Bladder microvascular endothelial cell (primary cell): ENCODE results near the gene GMPPB. TPM values are rescaled to one million over a fixed set of nuclear protein-coding genes. Genes with fewer than 3 reads are reported as not detected.

Experiments
- total RNA-seq: library from RNA; depleted of rRNA; stranded (reverse); fragments of >200 nt; gene quantifications from 2 replicates; pipeline ENCODE4 v1.2.3, GENCODE V29; 2014

Gene GMPPB
- total RNA-seq, result 22.8 and 39.5 TPM in 2 replicates

DNA sequence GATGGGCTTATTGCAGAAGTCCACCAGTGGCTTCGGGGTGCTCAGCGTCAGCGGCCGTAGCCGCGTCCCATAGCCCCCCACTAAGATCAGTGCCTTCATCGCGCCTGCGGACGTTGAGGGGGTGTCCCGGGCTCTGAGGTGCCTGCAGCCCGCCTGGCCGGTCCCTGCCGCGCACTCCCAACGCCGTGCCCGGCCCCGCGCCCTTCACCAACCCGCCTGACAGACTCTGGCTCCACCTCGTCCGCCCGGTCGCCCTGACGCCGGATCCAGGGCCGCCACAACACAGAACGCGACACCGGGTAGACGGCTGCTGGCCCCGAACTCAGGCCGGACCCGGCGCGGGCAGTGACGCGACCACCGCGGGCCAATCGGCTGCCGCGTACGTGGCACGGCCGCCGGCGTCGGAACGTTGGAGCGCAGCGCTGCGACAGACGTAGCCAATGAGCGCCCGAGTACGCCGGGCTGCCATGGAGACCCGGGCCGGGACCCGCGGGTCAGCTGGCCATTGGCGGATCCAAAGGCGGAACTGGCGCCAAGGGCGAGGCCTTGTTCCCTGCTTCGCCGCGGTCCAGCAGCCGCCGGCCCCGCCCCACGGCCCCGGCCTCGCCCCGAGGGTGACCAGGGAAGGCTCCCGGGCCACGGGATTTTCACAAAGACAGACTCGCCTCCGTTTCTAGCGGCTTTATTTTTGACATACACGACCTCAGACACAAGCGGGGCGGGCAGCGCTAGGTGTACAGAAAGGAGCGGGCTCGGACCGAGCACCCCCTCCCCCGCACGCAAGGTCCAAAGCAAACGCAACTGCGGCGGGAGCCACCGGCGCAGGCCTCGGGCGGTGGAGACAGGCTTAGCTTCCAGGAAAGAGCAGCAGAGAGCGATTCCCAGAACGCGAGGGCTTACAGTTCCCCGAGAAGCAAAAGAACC lies at the start of gene GMPPB:
GMPPB (minus strand) TSS at position 324 of the 924 bp plus-strand sequence; CDS start at position 99, 225 bp downstream.

DNA sequence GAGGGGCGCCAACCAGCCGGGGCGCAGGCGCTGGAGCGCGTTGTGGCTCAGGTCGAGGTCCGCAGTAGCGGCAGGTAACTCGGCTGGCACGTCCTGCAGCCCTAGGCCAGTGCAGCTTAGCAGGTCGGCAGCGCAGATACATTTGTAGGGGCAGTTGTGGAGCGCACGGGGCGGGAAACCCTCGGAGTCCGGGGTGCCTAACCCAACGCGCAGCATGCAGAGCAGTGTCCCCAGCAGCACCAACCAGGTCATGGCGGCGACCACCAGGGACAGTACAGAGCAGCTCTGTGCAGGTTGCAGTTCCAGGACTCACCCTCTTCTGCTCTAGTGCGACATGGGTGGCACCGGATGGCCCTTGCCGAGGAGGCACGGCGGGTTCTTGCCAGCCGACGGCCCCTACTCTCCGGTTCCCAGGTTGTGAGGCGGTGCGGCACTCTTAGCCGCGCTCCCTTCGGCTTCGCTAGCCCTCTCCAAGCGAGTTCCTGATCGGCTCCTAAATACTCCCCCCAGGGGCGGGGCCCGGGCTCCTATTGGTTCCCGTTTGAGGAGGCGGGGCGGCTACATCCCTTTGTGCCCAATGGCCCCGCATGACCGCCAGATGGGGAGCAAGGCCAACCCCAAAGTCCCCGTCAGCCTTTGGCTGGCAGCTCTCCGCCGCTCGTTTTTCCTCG lies 4.4 kb downstream of the GMPPB start, which contains the start of gene AMIGO3:
AMIGO3 (minus strand) TSS at position 471 of the 671 bp plus-strand sequence; CDS start at position 252, 219 bp downstream.

DNA sequence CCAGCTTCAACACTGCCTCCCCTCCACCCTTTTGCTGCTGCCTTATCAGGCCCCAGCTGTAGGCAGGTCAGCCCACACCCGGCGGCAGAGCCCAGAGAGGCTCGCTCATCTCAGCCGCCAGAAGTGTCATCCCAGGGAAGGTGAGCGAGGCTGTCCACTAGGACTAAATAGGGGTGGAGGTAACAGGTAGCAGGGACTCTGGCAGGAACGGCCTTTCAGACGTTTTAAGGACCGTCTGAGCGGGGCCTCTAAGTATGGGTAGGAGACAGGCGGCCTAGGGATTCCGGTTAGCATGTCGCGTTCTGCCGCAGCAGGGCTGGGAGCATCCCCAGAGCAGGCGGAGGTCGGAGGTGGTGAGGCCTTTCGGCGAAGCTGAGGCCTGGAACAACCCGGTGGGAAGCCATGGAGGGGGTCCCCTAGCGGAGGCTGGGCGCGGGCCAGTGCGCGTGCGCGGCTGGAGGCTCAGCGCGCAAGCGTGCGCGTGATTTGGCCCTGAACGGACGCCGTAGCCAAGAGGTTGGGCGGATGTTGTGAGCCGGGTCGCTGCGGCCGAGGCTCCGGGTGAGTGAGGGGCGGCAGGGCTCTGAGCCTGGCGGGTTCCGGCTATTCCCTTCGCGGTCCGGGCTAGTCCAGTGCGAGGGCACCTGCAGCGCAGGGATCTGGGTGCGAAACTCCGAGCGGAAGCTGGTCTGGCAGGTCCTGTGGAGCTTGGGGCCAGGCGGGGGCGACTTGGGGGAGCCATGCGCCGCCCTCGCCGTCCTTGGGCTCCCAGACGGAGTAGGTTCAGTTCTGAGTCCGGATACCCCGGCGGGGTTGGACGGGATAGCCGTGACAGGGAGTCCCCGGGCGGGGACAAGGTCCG lies 34.5 kb downstream of the GMPPB start, which contains the start of the genes MST1 and RNF123:
MST1 (minus strand) TSS at position 429 of the 862 bp plus-strand sequence. CDS start 783 bp downstream, outside the sequence.
RNF123 (plus strand) TSS at position 512 of the 862 bp plus-strand sequence. CDS start 1,609 bp downstream, outside the sequence.

DNA sequence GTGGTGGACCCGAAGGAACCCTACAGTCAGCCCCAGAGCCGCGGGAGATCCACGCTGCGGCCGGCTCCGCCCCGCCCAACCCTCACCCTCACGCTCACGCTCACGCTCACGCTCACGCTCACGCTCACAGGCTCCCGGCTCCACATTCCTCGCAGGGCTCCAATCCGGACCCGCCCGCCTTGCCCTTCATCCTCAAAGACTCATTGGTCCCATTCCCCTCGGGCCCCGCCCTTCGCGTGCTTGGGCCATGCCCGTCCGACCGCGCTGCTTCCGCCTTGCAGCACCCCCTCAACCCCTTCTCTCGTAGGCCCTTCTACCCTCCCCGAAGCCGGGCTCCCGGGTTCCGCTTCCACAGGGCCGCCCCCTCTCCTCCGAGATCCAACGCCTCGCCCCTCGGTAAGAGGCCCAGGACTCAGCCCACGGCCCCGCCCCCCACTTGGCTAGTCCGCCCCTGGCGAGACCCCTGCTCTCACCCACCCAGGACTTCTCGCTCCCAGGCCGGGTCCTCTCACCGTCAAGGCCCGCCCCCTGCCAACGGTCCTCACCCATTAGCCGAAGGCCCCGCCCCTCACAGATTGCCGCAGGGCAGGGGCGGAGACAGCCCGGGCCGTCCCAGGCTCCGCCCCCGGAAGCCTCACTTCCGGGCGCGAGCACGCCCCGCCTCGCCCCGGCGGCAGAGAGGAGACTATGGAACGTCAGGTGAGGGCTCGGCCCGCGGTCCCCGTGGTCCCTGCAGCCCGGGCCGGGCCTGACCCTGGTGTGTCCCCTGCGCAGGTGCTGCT lies 49.8 kb downstream of the GMPPB start, which contains the start of gene APEH:
APEH (plus strand) TSS at position 637 of the 782 bp plus-strand sequence; CDS start at position 688, 51 bp downstream.

Other genes with a start within 250 kb of the GMPPB start
- under 0.01 and 0.06 TPM in 2 replicates for gene BSN, start 169.5 kb downstream of the GMPPB start, total RNA-seq
- 86.5 and 87.7 TPM in 2 replicates for gene APEH, start 49.6 kb downstream of the GMPPB start, total RNA-seq
- 1.1 and 4.0 TPM in 2 replicates for gene MST1, start 34.5 kb downstream of the GMPPB start, total RNA-seq
- gene RNF123, start 34.4 kb downstream of the GMPPB start, total RNA-seq, result 17.2 and 37.1 TPM in 2 replicates
- gene AMIGO3, start 4.3 kb downstream of the GMPPB start, total RNA-seq, result not detected in 2 replicates
- gene IP6K1, start 62.6 kb upstream of the GMPPB start, total RNA-seq, result 34.6 and 66.0 TPM in 2 replicates
- not detected in 2 replicates for gene CDHR4, start 75.9 kb upstream of the GMPPB start, total RNA-seq
- gene INKA1, start 79.3 kb upstream of the GMPPB start, total RNA-seq, result 15.4 and 38.2 TPM in 2 replicates
- gene UBA7, start 90.0 kb upstream of the GMPPB start, total RNA-seq, result 42.7 and 44.2 TPM in 2 replicates
- gene TRAIP, start 132.6 kb upstream of the GMPPB start, total RNA-seq, result 5.2 and 6.0 TPM in 2 replicates
- not detected in 2 replicates for gene CAMKV, start 146.0 kb upstream of the GMPPB start, total RNA-seq
- gene MST1R, start 179.9 kb upstream of the GMPPB start, total RNA-seq, result 0.81 and 1.0 TPM in 2 replicates
- 9.4 and 16.9 TPM in 2 replicates for gene MON1A, start 205.9 kb upstream of the GMPPB start, total RNA-seq
- gene RBM6, start 216.2 kb upstream of the GMPPB start, total RNA-seq, result 25.9 and 60.7 TPM in 2 replicates